Testis (tissue), 3 donors: ENCODE results near the gene RNU6-9. TPM values are rescaled to one million over a fixed set of nuclear protein-coding genes. Genes with fewer than 3 reads are reported as not detected.
"Not testable (repeated sequence)": the region's sequence is repeated elsewhere in the genome, so short reads cannot be mapped to it uniquely, and the experiment has no call there.

Source experiments
- DNase-seq: peaks from one replicate; pipeline ENCODE4 v3.0.0-alpha.2; 2019
- H3K27ac ChIP-seq, 2 donors: fragments of 200-600 bp; sonication (generic); one replicate each; pipeline ENCODE4 v1.5.1; 2019
- H3K27me3 ChIP-seq: fragments of 200-600 bp; sonication (generic); one replicate; pipeline ENCODE4 v1.5.1; 2019
- H3K36me3 ChIP-seq: fragments of 200-600 bp; sonication (generic); one replicate; pipeline ENCODE4 v1.5.1; 2017; ENCODE audit warnings: low read depth; ENCODE audit errors: missing control alignments
- H3K4me1 ChIP-seq: fragments of 200-600 bp; sonication (generic); one replicate; pipeline ENCODE4 v1.5.1; 2019
- H3K4me3 ChIP-seq, 2 donors: fragments of 200-600 bp; sonication (generic); one replicate each; pipeline ENCODE4 v1.5.1; 2017 to 2019
- H3K9me3 ChIP-seq: fragments of 200-600 bp; sonication (generic); one replicate; pipeline ENCODE4 v1.5.1; 2017
- CTCF ChIP-seq, 3 experiments: fragments of 450-650 bp in 2 of 3; fragments of 200-600 bp in 1 of 3; sonication (generic) in 1 of 3; IDR thresholded peaks; one replicate each; pipeline ENCODE4 v1.5.1; 2016 to 2019; ENCODE audit warnings: antibody characterized with exemption in 3 of 3, mild to moderate bottlenecking in 2 of 3, moderate library complexity in 1 of 3
- POLR2A ChIP-seq: fragments of 450-650 bp; IDR thresholded peaks from one replicate; pipeline ENCODE4 v1.6.1; 2017; ENCODE audit warnings: antibody characterized with exemption, mild to moderate bottlenecking, moderate library complexity
- WGBS, 2 donors: methylation state at CpG; one replicate each; pipeline ENCODE4 v1.1.5; 2018; 5-methylcytosine and 5-hydroxymethylcytosine counted together
- intact Hi-C: fragments of 100-400 bp; cut with DNase I; formaldehyde crosslinking; loops from one replicate; pipeline ENCODE4 v1.15.1; 2023; ENCODE audit warnings: low total_unique reads
- polyA plus RNA-seq: library from polyadenylated mRNA; stranded (reverse); fragments of 350-450 nt; fragmentation: Illumina TruSeq; extraction: RNeasy Lipid Tissue Mini Kit (QIAGEN cat#74804); gene quantifications from one replicate; pipeline ENCODE4 v1.2.3, GENCODE V29; 2014; ENCODE audit warnings: low read depth, low replicate concordance; ENCODE audit not compliant: insufficient read depth
- total RNA-seq, 2 donors: library from RNA; depleted of rRNA; stranded (reverse); fragments of >200 nt; gene quantifications; one replicate each; pipeline ENCODE4 v1.2.3, GENCODE V29; 2016

Gene RNU6-9
- total and polyA plus RNA-seq, 3 donors from 2014 or later: not detected

- Histone ChIP-seq H3K4me1 (peaks cover 8% of the 10 kb centered on the region), H3K27me3 (no peaks in the 10 kb centered on the region), H3K36me3 (no peaks in the 10 kb centered on the region), H3K27ac (no peak overlapping the region), H3K9me3 (no peaks in the 10 kb centered on the region), H3K4me3 (no peak overlapping the region)
- no peak for DNase-seq
- TF ChIP-seq CTCF (IDR thresholded peaks at IDR 0.05) (no peak), POLR2A (no peak)
- 44% methylated on average over 22 to 63 of the region's 67 CpGs for WGBS, 2 donors
- intact Hi-C loops: loop anchor here (5.0 kb wide), 1 partner anchor 69 kb away; no protein-coding TSS in a partner anchor
These were observed 40.2 kb upstream of the RNU6-9 start for GRCh38 chr19:853014-853585.

- not testable (repeated sequence) for H3K4me3 ChIP-seq, DNase-seq, H3K4me1 ChIP-seq, H3K36me3 ChIP-seq, H3K27ac ChIP-seq, H3K9me3 ChIP-seq, H3K27me3 ChIP-seq
- whole genome bisulfite sequencing, 2 donors: 60 to 70% methylated on average over 9 to 10 of the region's 17 CpGs
- intact Hi-C loops: loop anchor here (5.0 kb wide), 1 partner anchor 69 kb away; no protein-coding TSS in a partner anchor
These were observed 39.6 kb upstream of the RNU6-9 start for GRCh38 chr19:853614-854220.

GRCh38 chr19:854549-854948, 38.7 kb upstream of the RNU6-9 start:
- WGBS, 2 donors: 69 to 78% methylated on average over 6 of the region's 6 CpGs
- intact Hi-C loops: loop anchor here (5.0 kb wide), 1 partner anchor 68 kb away; no protein-coding TSS in a partner anchor
- Histone ChIP-seq H3K4me3 (no peak overlapping the region), H3K36me3 (no peaks in the 10 kb centered on the region), H3K27me3 (no peaks in the 10 kb centered on the region), H3K4me1 (peaks cover 8% of the 10 kb centered on the region), H3K9me3 (no peaks in the 10 kb centered on the region), H3K27ac (no peak overlapping the region)
- no peak for DNase-seq
- TF ChIP-seq CTCF (IDR thresholded peaks at IDR 0.05) (no peak), POLR2A (no peak)

GRCh38 chr19:855142-855541, 38.1 kb upstream of the RNU6-9 start:
- Histone ChIP-seq H3K9me3 (no peaks in the 10 kb centered on the region), H3K4me3 (no peak overlapping the region), H3K4me1 (peaks cover 8% of the 10 kb centered on the region), H3K36me3 (no peaks in the 10 kb centered on the region), H3K27me3 (no peaks in the 10 kb centered on the region), H3K27ac (no peak overlapping the region)
- TF ChIP-seq CTCF (IDR thresholded peaks at IDR 0.05) (no peak), POLR2A (no peak)
- no peak for DNase-seq
- 89% methylated on average over 12 of the region's 12 CpGs for WGBS, 2 donors
- intact Hi-C loops: no loop called here

- no peak for TF ChIP-seq POLR2A
- TF ChIP-seq CTCF (IDR thresholded peaks at IDR 0.05): no peak
- DNase-seq: no peak
- Histone ChIP-seq H3K4me1 (peaks cover 8% of the 10 kb centered on the region), H3K9me3 (no peaks in the 10 kb centered on the region), H3K36me3 (no peaks in the 10 kb centered on the region), H3K27ac (no peak overlapping the region), H3K27me3 (no peaks in the 10 kb centered on the region), H3K4me3 (no peak overlapping the region)
- WGBS, 2 donors: 87 to 92% methylated on average over 14 to 32 of the region's 40 CpGs
- intact Hi-C loops: no loop called here
These were observed 37.6 kb upstream of the RNU6-9 start for GRCh38 chr19:855566-856120.
